HepG2 (cell line): ENCODE results near the gene NPB. TPM values are rescaled to one million over a fixed set of nuclear protein-coding genes. Genes with fewer than 3 reads are reported as not detected.

Experiments used
- ADNP ChIP-seq: sonication (generic); formaldehyde crosslinking; IDR thresholded peaks from 2 replicates; pipeline ENCODE4 v1.4.0; 2020; ENCODE audit warnings: missing genetic modification reagents
- CBX2 ChIP-seq, 2 experiments: fragments of 200-600 bp in 1 of 2; sonication (generic); formaldehyde crosslinking in 1 of 2; IDR thresholded peaks; 2 replicates each; pipeline versions ENCODE4 v1.7.0 to v1.8.1; 2018 to 2022; ENCODE audit warnings: low read depth in 2 of 2, low read length in 1 of 2, mild to moderate bottlenecking in 1 of 2, missing genetic modification reagents in 1 of 2
- CREB1 ChIP-seq, 2 experiments: fragments of 450-650 bp in 1 of 2; IDR thresholded peaks; 2 replicates each; pipeline ENCODE4 v1.6.1; 2016 to 2017; ENCODE audit warnings: control low read depth in 1 of 2, mild to moderate bottlenecking in 1 of 2, missing compliant biosample characterization in 1 of 2, missing genetic modification characterization in 1 of 2
- ELF3 ChIP-seq: IDR thresholded peaks from 2 replicates; pipeline ENCODE4 v1.6.1; 2016; ENCODE audit warnings: missing genetic modification reagents, missing compliant biosample characterization
- FOXC1 ChIP-seq: sonication (generic); formaldehyde crosslinking; IDR thresholded peaks from 2 replicates; pipeline ENCODE4 v1.8.0; 2022; ENCODE audit warnings: mild to moderate bottlenecking, missing genetic modification reagents, borderline replicate concordance
- HMG20B ChIP-seq: conservative IDR thresholded peaks from 2 replicates; pipeline ENCODE4 v1.6.1; 2016; ENCODE audit warnings: missing genetic modification reagents, missing compliant biosample characterization
- HNRNPLL ChIP-seq: fragments of 200-400 bp; formaldehyde crosslinking; IDR thresholded peaks from 2 replicates; pipeline ENCODE4 v1.6.1; 2017; ENCODE audit warnings: mild to moderate bottlenecking, low read depth, low read length; ENCODE audit not compliant: poor library complexity, severe bottlenecking
- KDM1A ChIP-seq: IDR thresholded peaks from 2 replicates; pipeline ENCODE4 v1.6.1; 2016; ENCODE audit warnings: missing compliant biosample characterization
- MYNN ChIP-seq: sonication (generic); formaldehyde crosslinking; IDR thresholded peaks from 2 replicates; pipeline ENCODE4 v1.4.0; 2020; ENCODE audit warnings: mild to moderate bottlenecking, low read depth, missing genetic modification reagents
- PCBP2 ChIP-seq: fragments of 200-400 bp; formaldehyde crosslinking; optimal IDR thresholded peaks from 2 replicates; pipeline ENCODE3; 2018; ENCODE audit warnings: low read length, low read depth; ENCODE audit not compliant: poor library complexity, severe bottlenecking
- POGZ ChIP-seq: sonication (generic); formaldehyde crosslinking; IDR thresholded peaks from 2 replicates; pipeline ENCODE4 v1.4.0; 2020; ENCODE audit warnings: mild to moderate bottlenecking, missing genetic modification reagents
- SKI ChIP-seq: fragments of 450-650 bp; IDR thresholded peaks from one replicate; pipeline ENCODE4 v1.6.1; 2018; ENCODE audit warnings: mild to moderate bottlenecking; ENCODE audit not compliant: partially characterized antibody
- ZFP36 ChIP-seq: fragments of 150-350 bp; IDR thresholded peaks from 2 replicates; pipeline ENCODE4 v1.6.1; 2018; ENCODE audit warnings: borderline replicate concordance, low read length, low read depth; ENCODE audit not compliant: partially characterized antibody
- ZNF143 ChIP-seq: sonication (generic); formaldehyde crosslinking; IDR thresholded peaks from 2 replicates; pipeline ENCODE4 v1.4.0; 2020; ENCODE audit warnings: missing genetic modification reagents
- ZNF556 ChIP-seq: sonication (generic); formaldehyde crosslinking; IDR thresholded peaks from 2 replicates; pipeline ENCODE4 v1.4.0; 2020; ENCODE audit warnings: mild to moderate bottlenecking, missing genetic modification reagents, borderline replicate concordance
- ZNF670 ChIP-seq: sonication (generic); formaldehyde crosslinking; IDR thresholded peaks from 2 replicates; pipeline ENCODE4 v1.8.0; 2022; ENCODE audit warnings: mild to moderate bottlenecking, missing genetic modification reagents, borderline replicate concordance
- ZNF761 ChIP-seq: sonication (generic); formaldehyde crosslinking; conservative IDR thresholded peaks from 2 replicates; pipeline ENCODE4 v1.4.0; 2020; ENCODE audit warnings: mild to moderate bottlenecking, missing genetic modification reagents
- ZSCAN30 ChIP-seq: sonication (generic); formaldehyde crosslinking; IDR thresholded peaks from 2 replicates; pipeline ENCODE4 v1.5.0; 2020; ENCODE audit warnings: mild to moderate bottlenecking, missing genetic modification reagents
- polyA plus RNA-seq, 8 experiments: library from polyadenylated mRNA; depleted of rRNA in 3 of 8; stranded (reverse) in 7 of 8; unstranded in 1 of 8; fragments of >200 nt; fragmentation: Illumina TruSeq in 4 of 8; extraction: Trizol in 4 of 8; gene quantifications; 2 replicates each; pipeline versions ENCODE4 v1.2.1 to v1.2.3, GENCODE V29; 2011 to 2016; ENCODE audit warnings: low read depth in 4 of 8, missing spikeins in 1 of 8, mixed read lengths in 1 of 8; ENCODE audit not compliant: insufficient read depth in 1 of 8
- total RNA-seq, 5 experiments: library from RNA; depleted of rRNA; stranded (reverse); fragments of >200 nt; fragmentation: Illumina TruSeq; extraction: Trizol; gene quantifications; 2 replicates each; pipeline ENCODE4 v1.2.3, GENCODE V29; 2016; ENCODE audit warnings: low read depth in 1 of 5
- TF ChIP-seq, protein P1 (sequence below): IDR thresholded peaks from 2 replicates; pipeline ENCODE4 v1.6.1; 2016; ENCODE audit warnings: mild to moderate bottlenecking
- TF ChIP-seq, protein P2 (sequence below): sonication (generic); formaldehyde crosslinking; IDR thresholded peaks from 2 replicates; pipeline ENCODE4 v1.5.0; 2020; ENCODE audit warnings: mild to moderate bottlenecking, low read depth, missing genetic modification reagents, borderline replicate concordance
- TF ChIP-seq, protein P3 (sequence below): sonication (generic); formaldehyde crosslinking; IDR thresholded peaks from 2 replicates; pipeline ENCODE4 v1.8.0; 2023; ENCODE audit warnings: mild to moderate bottlenecking, missing genetic modification reagents

NPB gene
- total and polyA plus RNA-seq, 2 of the 13 experiments (the other 11 are each of a cell fraction or from before 2014, with no cell fraction given), result 0.11 to 0.93 TPM

GRCh38 chr17:81871387-81872230 lies 30.4 kb upstream of the NPB start (continued):
- TF ChIP-seq ZFP36 (no peak), ZNF670 (CRISPR knock-in tag) (peak; percentile 94; the same call in 1 of the 2 replicates), KDM1A (CRISPR knock-in tag) (0 out of 2 replicates have a peak, but pooled peaks have one; percentile 25), PCBP2 (no peak), ZSCAN30 (no peak), HNRNPLL (peak; percentile 72), HMG20B (no peak), ZNF143 (CRISPR knock-in tag) (peak; percentile 73), ADNP (CRISPR knock-in tag) (no peak), FOXC1 (CRISPR knock-in tag) (peak; percentile 89), CREB1 (IDR thresholded peaks at IDR 0.05) (peak; percentile 84), CREB1 (CRISPR knock-in tag; IDR thresholded peaks at IDR 0.05) (no peak), CBX2 (IDR thresholded peaks at IDR 0.05; ENCODE audit: low read depth, low read length) (no peak), CBX2 (CRISPR knock-in tag; IDR thresholded peaks at IDR 0.05; ENCODE audit: low read depth) (no peak; the same call in 1 of the 2 replicates), POGZ (CRISPR knock-in tag) (peak; percentile 84), SKI (peak; percentile 65), ELF3 (CRISPR knock-in tag) (peak; percentile 84), ZNF761 (CRISPR knock-in tag) (peak; percentile 92), ZNF556 (CRISPR knock-in tag) (peak; percentile 93; the same call in 1 of the 2 replicates), MYNN (CRISPR knock-in tag) (peak; percentile 92; the same call in 1 of the 2 replicates)
- TF ChIP-seq, protein P1, sequence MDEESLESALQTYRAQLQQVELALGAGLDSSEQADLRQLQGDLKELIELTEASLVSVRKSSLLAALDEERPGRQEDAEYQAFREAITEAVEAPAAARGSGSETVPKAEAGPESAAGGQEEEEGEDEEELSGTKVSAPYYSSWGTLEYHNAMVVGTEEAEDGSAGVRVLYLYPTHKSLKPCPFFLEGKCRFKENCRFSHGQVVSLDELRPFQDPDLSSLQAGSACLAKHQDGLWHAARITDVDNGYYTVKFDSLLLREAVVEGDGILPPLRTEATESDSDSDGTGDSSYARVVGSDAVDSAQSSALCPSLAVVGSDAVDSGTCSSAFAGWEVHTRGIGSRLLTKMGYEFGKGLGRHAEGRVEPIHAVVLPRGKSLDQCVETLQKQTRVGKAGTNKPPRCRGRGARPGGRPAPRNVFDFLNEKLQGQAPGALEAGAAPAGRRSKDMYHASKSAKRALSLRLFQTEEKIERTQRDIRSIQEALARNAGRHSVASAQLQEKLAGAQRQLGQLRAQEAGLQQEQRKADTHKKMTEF (CRISPR knock-in tag), result peak; percentile 91
- TF ChIP-seq, protein P2, sequence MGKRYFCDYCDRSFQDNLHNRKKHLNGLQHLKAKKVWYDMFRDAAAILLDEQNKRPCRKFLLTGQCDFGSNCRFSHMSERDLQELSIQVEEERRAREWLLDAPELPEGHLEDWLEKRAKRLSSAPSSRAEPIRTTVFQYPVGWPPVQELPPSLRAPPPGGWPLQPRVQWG (CRISPR knock-in tag), result peak; percentile 94; the same call in 1 of the 2 replicates
- TF ChIP-seq, protein P3, sequence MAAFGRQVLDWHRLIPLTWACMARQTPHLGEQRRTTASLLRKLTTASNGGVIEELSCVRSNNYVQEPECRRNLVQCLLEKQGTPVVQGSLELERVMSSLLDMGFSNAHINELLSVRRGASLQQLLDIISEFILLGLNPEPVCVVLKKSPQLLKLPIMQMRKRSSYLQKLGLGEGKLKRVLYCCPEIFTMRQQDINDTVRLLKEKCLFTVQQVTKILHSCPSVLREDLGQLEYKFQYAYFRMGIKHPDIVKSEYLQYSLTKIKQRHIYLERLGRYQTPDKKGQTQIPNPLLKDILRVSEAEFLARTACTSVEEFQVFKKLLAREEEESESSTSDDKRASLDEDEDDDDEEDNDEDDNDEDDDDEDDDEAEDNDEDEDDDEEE, result peak; percentile 94
